ENCODE measurements around the gene IFNA16.
"Not testable (repeated sequence)": the region's sequence is repeated elsewhere in the genome, so short reads cannot be mapped to it uniquely, and the experiment has no call there.

IFNA16 gene

GRCh38 chr9:21194867-21195776 is 22.0 kb downstream of the IFNA16 start:
- CTCF ChIA-PET, result interaction anchor here (0.6 to 2.0 kb wide), 6 partner anchors 12 to 601 kb away, joined by 3 to 6 read pairs (median 4); no protein-coding TSS in a partner anchor
- DNase-seq (ENCODE audit: low read depth, low spot score); H3K4me3 ChIP-seq (ENCODE audit: low read depth, low read length); POLR2A ChIA-PET: not testable (repeated sequence)
- TF ChIP-seq, protein P1, sequence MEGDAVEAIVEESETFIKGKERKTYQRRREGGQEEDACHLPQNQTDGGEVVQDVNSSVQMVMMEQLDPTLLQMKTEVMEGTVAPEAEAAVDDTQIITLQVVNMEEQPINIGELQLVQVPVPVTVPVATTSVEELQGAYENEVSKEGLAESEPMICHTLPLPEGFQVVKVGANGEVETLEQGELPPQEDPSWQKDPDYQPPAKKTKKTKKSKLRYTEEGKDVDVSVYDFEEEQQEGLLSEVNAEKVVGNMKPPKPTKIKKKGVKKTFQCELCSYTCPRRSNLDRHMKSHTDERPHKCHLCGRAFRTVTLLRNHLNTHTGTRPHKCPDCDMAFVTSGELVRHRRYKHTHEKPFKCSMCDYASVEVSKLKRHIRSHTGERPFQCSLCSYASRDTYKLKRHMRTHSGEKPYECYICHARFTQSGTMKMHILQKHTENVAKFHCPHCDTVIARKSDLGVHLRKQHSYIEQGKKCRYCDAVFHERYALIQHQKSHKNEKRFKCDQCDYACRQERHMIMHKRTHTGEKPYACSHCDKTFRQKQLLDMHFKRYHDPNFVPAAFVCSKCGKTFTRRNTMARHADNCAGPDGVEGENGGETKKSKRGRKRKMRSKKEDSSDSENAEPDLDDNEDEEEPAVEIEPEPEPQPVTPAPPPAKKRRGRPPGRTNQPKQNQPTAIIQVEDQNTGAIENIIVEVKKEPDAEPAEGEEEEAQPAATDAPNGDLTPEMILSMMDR (IDR thresholded peaks at IDR 0.05; ENCODE audit: insufficient read depth, low read length, missing control alignments), result peak; percentile 11

- DNase-seq (ENCODE audit: low read depth, low spot score); H3K4me3 ChIP-seq (ENCODE audit: low read depth, low read length); POLR2A ChIA-PET: not testable (repeated sequence)
- CTCF ChIA-PET, result interaction anchor here (0.7 kb wide), 1 partner anchor 810 kb away, joined by 3 read pairs; no protein-coding TSS in a partner anchor
Observed at GRCh38 chr9:21187487-21187886, 29.6 kb downstream of the IFNA16 start, which contains the start of gene IFNA4. Gene IFNA4, minus strand, starts transcription at chr9:21187587. Its CDS starts 56 bp downstream, at chr9:21187531.

- H3K4me3 ChIP-seq (ENCODE audit: low read depth, low read length); POLR2A ChIA-PET; DNase-seq (ENCODE audit: low read depth, low spot score): not testable (repeated sequence)
- CTCF ChIA-PET, result interaction anchor here (0.6 to 1.3 kb wide), 6 partner anchors 9 to 143 kb away, joined by 3 to 6 read pairs (median 4); no protein-coding TSS in a partner anchor
- TF ChIP-seq, protein P1 (IDR thresholded peaks at IDR 0.05; ENCODE audit: insufficient read depth, low read length, missing control alignments), result peak; percentile 13
Observed at GRCh38 chr9:21182810-21183736, 34.0 kb downstream of the IFNA16 start.

DNA sequence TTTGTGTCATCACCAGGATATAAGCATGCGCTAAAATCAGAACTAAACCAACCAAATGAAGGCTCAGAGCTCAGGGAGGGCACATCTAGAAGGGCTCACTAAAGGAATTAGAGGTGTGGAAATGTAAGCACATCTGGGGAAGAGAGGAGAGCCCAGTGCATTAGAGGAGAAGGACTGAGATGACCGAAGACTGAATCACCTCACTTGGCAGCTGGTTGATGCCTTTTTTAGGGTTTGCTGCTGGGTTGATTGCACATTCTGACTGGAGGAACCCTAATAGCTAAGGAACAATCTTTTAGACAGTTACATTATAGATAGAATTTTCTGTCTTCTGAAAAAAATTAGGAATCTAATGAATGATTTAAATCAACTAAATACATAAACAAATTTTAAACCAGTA is 42.4 kb downstream of the IFNA16 start:
- DNase-seq (ENCODE audit: low read depth, low spot score), result no peak
- ChIA-PET POLR2A (no interaction called here), CTCF (interaction anchor here (1.3 kb wide), 1 partner anchor 9 kb away, joined by 4 read pairs; no protein-coding TSS in a partner anchor)
- no peak overlapping the region for H3K4me3 ChIP-seq (ENCODE audit: low read depth, low read length)
- TF ChIP-seq, protein P1 (IDR thresholded peaks at IDR 0.05; ENCODE audit: insufficient read depth, low read length, missing control alignments), result no peak

- ChIA-PET POLR2A (no interaction called here), CTCF (no interaction called here)
- H3K4me3 ChIP-seq (ENCODE audit: low read depth, low read length), result no peak overlapping the region
- TF ChIP-seq, protein P1 (IDR thresholded peaks at IDR 0.05; ENCODE audit: insufficient read depth, low read length, missing control alignments), result no peak
- no peak for DNase-seq (ENCODE audit: low read depth, low spot score)
Observed at GRCh38 chr9:21172156-21172555, 45.0 kb downstream of the IFNA16 start.

DNA sequence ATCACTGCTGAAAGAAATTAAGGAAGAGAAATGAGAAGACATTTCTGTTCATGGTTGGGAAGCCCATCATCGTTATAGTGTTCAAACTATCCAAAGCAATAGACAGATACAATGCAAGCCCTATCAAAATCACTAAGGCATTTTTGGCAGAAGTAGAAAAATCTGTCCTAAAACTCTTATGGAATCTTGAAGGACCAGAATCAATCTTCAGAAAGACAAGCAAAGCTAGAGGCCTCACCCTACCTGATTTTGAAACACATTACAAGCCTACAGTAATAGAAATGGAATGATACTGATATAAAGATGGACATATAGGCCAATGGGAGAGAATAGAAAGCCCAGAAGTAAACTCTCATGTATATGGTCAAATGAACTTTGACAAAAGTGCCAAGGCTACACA is 45.8 kb downstream of the IFNA16 start:
- ChIA-PET CTCF (no interaction called here), POLR2A (no interaction called here)
- DNase-seq (ENCODE audit: low read depth, low spot score), result no peak
- TF ChIP-seq, protein P1 (IDR thresholded peaks at IDR 0.05; ENCODE audit: insufficient read depth, low read length, missing control alignments), result no peak
- H3K4me3 ChIP-seq (ENCODE audit: low read depth, low read length), result no peak overlapping the region

DNA sequence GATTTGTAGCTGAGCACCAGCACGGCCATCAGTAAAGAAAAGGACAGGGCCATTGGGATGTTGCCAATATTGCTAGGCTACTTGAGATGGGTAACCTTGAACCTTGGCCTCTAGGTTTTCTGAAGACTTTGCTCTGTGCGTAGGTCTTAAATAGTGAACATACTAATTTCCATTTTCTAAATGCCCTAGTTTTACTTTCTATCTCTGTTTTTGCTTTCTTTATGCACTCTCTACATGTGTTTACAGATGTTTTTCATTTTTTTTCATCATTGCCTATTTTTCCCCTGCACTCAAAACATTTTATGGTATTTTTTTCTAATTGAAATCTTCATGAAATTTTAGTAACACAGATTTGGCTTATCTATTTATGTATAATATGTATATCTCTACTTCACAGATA is 50.6 kb downstream of the IFNA16 start, which contains the start of gene IFNA21:
IFNA21 (minus strand) TSS at position 101 of the 400 bp plus-strand sequence; CDS start at position 53, 48 bp downstream.
- CTCF ChIA-PET; H3K4me3 ChIP-seq (ENCODE audit: low read depth, low read length); POLR2A ChIA-PET; DNase-seq (ENCODE audit: low read depth, low spot score): not testable (repeated sequence)

All from AG04449 (cell line).